ENCODE measurements around the gene ZFYVE21.

ZFYVE21 gene

DNA sequence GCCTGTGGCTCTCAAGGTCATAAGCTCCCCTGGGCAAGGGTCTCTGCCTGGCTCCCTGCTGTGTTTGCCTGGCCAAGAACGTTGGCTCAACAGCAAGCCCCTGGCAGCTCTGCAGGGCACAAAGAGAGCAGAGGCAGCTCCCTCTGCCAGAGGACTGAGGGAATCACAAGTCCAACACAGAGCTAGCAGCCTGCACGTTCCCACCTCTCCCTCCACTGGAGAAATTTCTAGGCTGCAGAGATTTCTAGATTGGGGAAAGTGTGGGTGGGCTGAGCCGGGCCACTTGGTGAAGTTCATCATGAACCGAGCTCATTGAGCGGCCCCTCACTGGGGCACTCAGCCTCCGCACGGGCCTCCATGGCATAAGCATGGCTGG is 19.8 kb downstream of the ZFYVE21 start:
- TF ChIP-seq, protein P1, sequence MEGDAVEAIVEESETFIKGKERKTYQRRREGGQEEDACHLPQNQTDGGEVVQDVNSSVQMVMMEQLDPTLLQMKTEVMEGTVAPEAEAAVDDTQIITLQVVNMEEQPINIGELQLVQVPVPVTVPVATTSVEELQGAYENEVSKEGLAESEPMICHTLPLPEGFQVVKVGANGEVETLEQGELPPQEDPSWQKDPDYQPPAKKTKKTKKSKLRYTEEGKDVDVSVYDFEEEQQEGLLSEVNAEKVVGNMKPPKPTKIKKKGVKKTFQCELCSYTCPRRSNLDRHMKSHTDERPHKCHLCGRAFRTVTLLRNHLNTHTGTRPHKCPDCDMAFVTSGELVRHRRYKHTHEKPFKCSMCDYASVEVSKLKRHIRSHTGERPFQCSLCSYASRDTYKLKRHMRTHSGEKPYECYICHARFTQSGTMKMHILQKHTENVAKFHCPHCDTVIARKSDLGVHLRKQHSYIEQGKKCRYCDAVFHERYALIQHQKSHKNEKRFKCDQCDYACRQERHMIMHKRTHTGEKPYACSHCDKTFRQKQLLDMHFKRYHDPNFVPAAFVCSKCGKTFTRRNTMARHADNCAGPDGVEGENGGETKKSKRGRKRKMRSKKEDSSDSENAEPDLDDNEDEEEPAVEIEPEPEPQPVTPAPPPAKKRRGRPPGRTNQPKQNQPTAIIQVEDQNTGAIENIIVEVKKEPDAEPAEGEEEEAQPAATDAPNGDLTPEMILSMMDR (IDR thresholded peaks at IDR 0.05; ENCODE audit: borderline replicate concordance, insufficient read depth, low read depth, low read length), result no peak
- H3K4me3 ChIP-seq (ENCODE audit: low read depth, low read length), result no peak overlapping the region

DNA sequence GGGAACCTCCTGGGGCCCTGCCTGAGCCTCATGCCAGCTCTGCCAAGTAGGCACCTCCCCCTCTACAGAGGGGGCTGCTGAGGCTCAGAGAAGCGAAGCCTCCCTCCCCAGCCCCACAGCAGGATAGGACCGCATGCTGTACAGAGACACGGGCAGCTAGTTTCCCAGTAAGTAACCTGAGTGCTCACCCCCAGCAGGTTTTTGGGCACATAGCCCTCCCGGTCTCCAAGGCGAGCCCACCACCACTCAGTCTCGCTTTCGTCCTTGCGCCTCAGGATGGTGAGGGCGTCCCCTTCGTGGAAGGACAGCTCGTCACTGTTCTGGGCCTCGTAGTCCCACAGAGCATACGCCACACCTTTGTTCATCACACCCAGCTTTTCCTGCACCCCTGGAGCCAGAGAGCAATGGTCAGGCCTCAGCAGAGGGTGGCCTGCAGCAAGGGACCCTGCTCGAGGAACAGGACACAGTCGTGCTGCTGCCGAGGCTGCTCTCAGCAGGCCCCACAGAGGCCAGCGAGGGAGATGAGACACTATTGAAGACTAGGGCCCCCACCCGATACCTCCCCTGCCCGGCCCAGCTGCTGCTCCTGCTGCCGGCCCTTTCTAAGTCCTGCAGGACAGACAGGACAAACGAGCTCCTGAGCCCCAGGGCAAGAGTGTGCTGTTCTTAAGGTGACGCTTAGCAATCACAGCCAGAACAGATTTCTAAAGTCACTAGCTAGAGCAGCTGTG is 20.4 kb downstream of the ZFYVE21 start:
- TF ChIP-seq, protein P1 (IDR thresholded peaks at IDR 0.05; ENCODE audit: borderline replicate concordance, insufficient read depth, low read depth, low read length), result no peak
- no peak overlapping the region for H3K4me3 ChIP-seq (ENCODE audit: low read depth, low read length)

DNA sequence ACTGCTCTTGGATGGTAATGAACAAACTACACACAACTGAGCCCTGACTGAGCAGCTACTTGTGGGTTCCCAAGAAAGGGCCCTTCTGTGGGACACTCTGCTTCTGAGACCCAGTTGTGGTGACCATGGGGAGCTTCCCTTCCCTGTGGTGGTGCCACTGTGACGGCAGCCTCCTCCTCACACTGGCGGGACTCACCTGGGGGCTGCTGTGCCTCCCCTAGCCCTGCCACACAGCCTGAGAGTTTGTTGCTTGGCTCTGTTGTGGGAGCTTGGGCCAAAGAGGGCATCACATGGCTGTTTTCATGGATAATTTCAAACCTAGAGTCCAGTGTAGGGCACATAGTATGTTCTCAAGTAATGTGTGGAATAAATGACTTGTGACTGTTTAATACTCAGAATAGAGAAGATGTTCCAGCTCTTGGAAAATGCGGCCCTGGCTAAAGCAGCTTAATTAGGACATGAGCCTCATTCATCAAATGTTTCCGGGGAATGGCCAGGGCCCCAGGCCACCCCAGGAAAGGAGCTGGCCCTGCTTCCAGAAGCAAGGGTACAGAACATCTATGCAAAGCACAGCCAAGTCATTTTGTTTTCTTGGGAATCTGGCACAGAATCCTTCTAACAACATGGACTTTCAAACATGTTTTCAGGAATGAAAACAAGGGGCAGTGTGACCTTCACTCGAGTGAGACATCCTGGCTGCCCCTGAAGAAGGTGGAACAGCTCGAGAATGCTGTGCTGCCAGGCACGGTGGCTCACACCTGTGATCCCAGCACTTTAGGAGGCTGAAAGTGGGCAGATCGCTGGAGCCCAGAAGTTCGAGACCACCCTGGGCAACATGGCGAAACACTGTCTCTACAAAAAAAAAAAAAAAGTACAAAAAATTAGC is 21.2 kb downstream of the ZFYVE21 start:
- H3K4me3 ChIP-seq (ENCODE audit: low read depth, low read length), result no peak overlapping the region
- TF ChIP-seq, protein P1 (IDR thresholded peaks at IDR 0.05; ENCODE audit: borderline replicate concordance, insufficient read depth, low read depth, low read length), result no peak

DNA sequence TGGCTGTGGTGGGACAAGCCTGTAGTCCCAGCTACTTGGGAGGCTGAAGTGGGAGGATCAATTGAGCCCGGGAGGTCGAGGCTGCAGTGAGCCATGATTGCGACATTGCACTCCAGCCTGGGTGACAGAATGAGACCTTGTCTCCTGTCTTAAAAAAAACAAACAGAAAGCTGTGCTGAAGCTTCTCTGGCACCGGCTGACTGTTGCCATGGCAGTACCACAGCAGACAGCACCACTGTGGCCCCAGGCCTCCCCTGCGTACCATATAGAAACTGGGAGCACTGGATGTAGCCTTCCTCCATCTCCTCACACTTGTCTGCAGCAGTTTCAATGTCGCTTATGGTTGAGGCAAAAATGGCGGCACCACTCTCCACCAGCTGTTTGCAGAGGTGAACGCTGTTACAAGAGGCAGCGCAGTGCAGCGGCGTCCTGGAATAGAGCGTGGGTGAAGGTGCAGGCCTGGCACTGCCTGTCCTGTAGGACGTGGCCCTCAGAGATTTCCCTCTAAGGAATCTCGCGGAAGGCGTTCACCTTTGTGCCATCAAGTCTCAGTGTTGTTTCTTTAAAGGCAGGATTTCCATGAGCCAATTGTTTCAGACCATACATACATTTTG is 21.9 kb downstream of the ZFYVE21 start:
- H3K4me3 ChIP-seq (ENCODE audit: low read depth, low read length), result no peak overlapping the region
- TF ChIP-seq, protein P1 (IDR thresholded peaks at IDR 0.05; ENCODE audit: borderline replicate concordance, insufficient read depth, low read depth, low read length), result no peak

DNA sequence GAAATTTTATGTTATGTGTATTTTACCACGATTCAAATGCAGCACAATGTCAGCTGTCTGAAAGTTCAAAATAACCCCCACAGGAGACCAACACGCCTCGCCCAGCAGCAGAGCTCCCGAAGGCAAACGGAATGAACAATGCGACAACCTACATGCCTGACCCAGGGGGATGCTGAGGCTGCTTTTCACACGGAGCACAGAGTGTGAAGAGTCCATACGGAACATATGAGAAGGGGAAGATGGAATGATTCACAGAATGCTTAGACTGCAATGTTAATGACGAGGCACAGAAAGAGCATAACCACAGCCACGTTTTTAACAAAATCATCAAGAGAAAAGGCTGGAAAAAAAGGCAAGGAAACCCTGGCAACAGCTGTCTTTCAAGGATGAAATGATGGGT is 22.6 kb downstream of the ZFYVE21 start:
- TF ChIP-seq, protein P1 (IDR thresholded peaks at IDR 0.05; ENCODE audit: borderline replicate concordance, insufficient read depth, low read depth, low read length), result no peak
- no peak overlapping the region for H3K4me3 ChIP-seq (ENCODE audit: low read depth, low read length)

DNA sequence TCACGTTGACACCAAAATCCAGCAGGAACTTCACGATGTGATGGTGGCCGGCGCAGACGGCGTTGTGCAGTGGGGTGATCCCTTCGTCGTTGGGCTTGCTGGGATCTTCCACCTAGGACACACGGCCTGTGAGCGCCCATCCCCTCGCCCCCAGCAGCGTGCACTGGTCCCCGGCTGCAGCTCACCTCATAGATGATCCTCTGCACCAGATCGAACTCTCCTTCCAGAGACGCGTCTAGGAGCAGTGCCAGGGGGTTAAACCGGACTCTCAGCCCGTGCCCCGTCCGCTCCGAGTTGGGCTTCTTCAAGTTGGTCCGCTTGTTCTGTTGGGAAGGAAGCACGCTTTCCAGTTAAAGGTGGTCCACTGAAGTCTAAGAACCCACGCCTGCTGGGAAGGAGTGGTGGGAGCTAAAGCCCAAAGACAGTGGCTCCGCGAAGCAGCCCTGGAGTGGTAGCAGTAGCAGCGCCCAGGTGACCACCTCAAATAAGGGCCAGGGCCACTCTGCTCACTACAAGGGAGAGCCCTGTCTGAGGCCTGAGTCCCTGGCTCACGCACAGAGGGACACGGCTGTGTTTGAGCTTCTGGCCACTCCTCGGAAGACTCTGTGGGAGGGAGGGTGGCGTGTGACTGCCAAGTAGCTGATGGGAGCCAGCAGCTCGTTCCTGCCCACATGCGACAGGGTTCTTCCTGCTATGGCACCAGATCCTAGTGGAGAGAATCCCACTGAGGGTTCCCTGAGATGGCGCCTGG is 23.3 kb downstream of the ZFYVE21 start:
- TF ChIP-seq, protein P1 (IDR thresholded peaks at IDR 0.05; ENCODE audit: borderline replicate concordance, insufficient read depth, low read depth, low read length), result no peak

More for the DNA sequence above, 23.3 kb downstream of the ZFYVE21 start:
- H3K4me3 ChIP-seq (ENCODE audit: low read depth, low read length), result no peak overlapping the region
